HCT116 (cell line): ENCODE data around the gene MTMR12. TPM values are rescaled to one million over a fixed set of nuclear protein-coding genes. Genes with fewer than 3 reads are reported as not detected.

Experiments
- ATAC-seq: fragments of 200-7000 bp; cut with Tn5 transposase; 2 replicates; pipeline ENCODE4 v1.9.1; 2020; ENCODE audit warnings: mild to moderate bottlenecking, moderate library complexity
- BruUV-seq: library from RNA; stranded (reverse); fragments of 400-500 nt; replicated peaks from 2 replicates; lab custom pipeline; 2021; lab: Mats Ljungman, UMichigan
- CTCF ChIA-PET: fragments of 300-600 bp; sonication (Branson Sonifier 250); formaldehyde crosslinking; loops from one replicate; lab custom pipeline; 2021; ENCODE audit warnings: antibody characterized with exemption; lab: Charles Lee
- POLR2A ChIA-PET: fragments of 300-600, 350-600 bp; sonication (Branson Sonifier 250); formaldehyde crosslinking; loops from one replicate; lab custom pipeline; 2021; ENCODE audit warnings: antibody characterized with exemption; lab: Charles Lee
- RAD21 ChIA-PET, 2 experiments: fragments of 300-600 bp; sonication (Branson Sonifier 250); formaldehyde crosslinking; loops; one replicate each; lab custom pipeline; 2023; ENCODE audit warnings: low total read pairs in 2 of 2; ENCODE audit not compliant: uncharacterized antibody in 2 of 2, unreplicated experiment in 2 of 2, low non-redundant PET in 1 of 2; lab: Charles Lee
- DNase-seq: peaks from one replicate; pipeline ENCODE4 v3.0.0-alpha.2; 2010; ENCODE audit warnings: low read depth, low spot score
- H2AFZ ChIP-seq: fragments of 200-600 bp; shearing (Covaris generic), sonication (generic); 2 replicates; pipeline ENCODE4 v1.6.1; 2017; ENCODE audit warnings: low read depth, mixed run types, mixed read lengths, antibody characterized with exemption, low read length; ENCODE audit not compliant: poor library complexity, severe bottlenecking
- H3K27ac ChIP-seq: 2 replicates; pipeline ENCODE4 v1.5.1; 2012; ENCODE audit warnings: low read depth, low read length
- H3K27me3 ChIP-seq: fragments of 200-600 bp; sonication (generic); 2 replicates; pipeline ENCODE4 v1.6.1; 2016; ENCODE audit warnings: mixed run types, low read length, mixed read lengths; ENCODE audit not compliant: insufficient read depth
- H3K36me3 ChIP-seq, 2 experiments: fragments of 200-500 bp in 1 of 2; fragments of 200-600 bp in 1 of 2; sonication (Bioruptor generic) in 1 of 2; sonication (generic) in 1 of 2; 2 replicates each; pipeline versions ENCODE4 v1.5.1 to v1.6.1; 2014 to 2016; ENCODE audit warnings: low read length in 2 of 2, inconsistent platforms in 1 of 2, mixed read lengths in 1 of 2, mixed run types in 1 of 2; ENCODE audit not compliant: insufficient read depth in 2 of 2, control insufficient read depth in 1 of 2
- H3K4me1 ChIP-seq, 2 experiments: fragments of 200-600 bp in 1 of 2; sonication (generic) in 1 of 2; 2 replicates each; pipeline versions ENCODE4 v1.5.1 to v1.6.1; 2012 to 2017; ENCODE audit warnings: low read length in 2 of 2, inconsistent platforms in 1 of 2, mild to moderate bottlenecking in 1 of 2, mixed read lengths in 1 of 2, mixed run types in 1 of 2, moderate library complexity in 1 of 2; ENCODE audit not compliant: insufficient read depth in 2 of 2, control insufficient read depth in 1 of 2
- H3K4me2 ChIP-seq: fragments of 200-600 bp; sonication (generic); 2 replicates; pipeline ENCODE4 v1.6.1; 2017; ENCODE audit warnings: mixed run types, low read length, mixed read lengths
- H3K4me3 ChIP-seq, 2 experiments: fragments of 200-600 bp in 1 of 2; sonication (generic) in 1 of 2; replicated peaks in 1 of 2; 2 replicates each; pipeline ENCODE4 v1.5.1; 2011 to 2016; ENCODE audit warnings: low read length in 2 of 2, control low read depth in 1 of 2, low read depth in 1 of 2, mild to moderate bottlenecking in 1 of 2, mixed read lengths in 1 of 2, mixed run types in 1 of 2
- H3K79me2 ChIP-seq: fragments of 200-600 bp; sonication (generic); 2 replicates; pipeline ENCODE4 v1.6.1; 2017; ENCODE audit warnings: mild to moderate bottlenecking, mixed run types, low read length, moderate library complexity, mixed read lengths; ENCODE audit not compliant: insufficient read depth
- H3K9ac ChIP-seq: fragments of 200-600 bp; sonication (generic); 2 replicates; pipeline ENCODE4 v1.6.1; 2016; ENCODE audit warnings: low read length, mixed read lengths
- H3K9me2 ChIP-seq: fragments of 200-600 bp; sonication (generic), shearing (Covaris generic); 2 replicates; pipeline ENCODE4 v1.6.1; 2017; ENCODE audit warnings: mixed run types, mild to moderate bottlenecking, moderate library complexity; ENCODE audit not compliant: insufficient read depth
- H3K9me3 ChIP-seq, 2 experiments: fragments of 200-500 bp in 1 of 2; fragments of 200-600 bp in 1 of 2; sonication (Bioruptor generic) in 1 of 2; sonication (generic) in 1 of 2; 2 replicates each; pipeline ENCODE4 v1.6.1; 2014 to 2017; ENCODE audit warnings: low read length in 2 of 2, mixed read lengths in 2 of 2, inconsistent platforms in 1 of 2, low read depth in 1 of 2, mild to moderate bottlenecking in 1 of 2, mixed run types in 1 of 2, moderate library complexity in 1 of 2; ENCODE audit not compliant: control insufficient read depth in 1 of 2, insufficient read depth in 1 of 2
- H4K20me1 ChIP-seq: fragments of 200-600 bp; sonication (generic), shearing (Covaris generic); 2 replicates; pipeline ENCODE4 v1.6.1; 2017; ENCODE audit warnings: mixed run types, mild to moderate bottlenecking, moderate library complexity; ENCODE audit not compliant: insufficient read depth
- CBX3 ChIP-seq: IDR thresholded peaks from 2 replicates; pipeline ENCODE4 v1.6.1; 2012; ENCODE audit warnings: low read depth
- ELF1 ChIP-seq: IDR thresholded peaks from 2 replicates; pipeline ENCODE4 v1.6.1; 2012; ENCODE audit warnings: low read depth, borderline replicate concordance
- MAX ChIP-seq: IDR thresholded peaks from 2 replicates; pipeline ENCODE4 v1.6.1; 2012
- POLR2A ChIP-seq: IDR thresholded peaks from 2 replicates; pipeline ENCODE4 v1.7.0; 2011; ENCODE audit warnings: borderline replicate concordance; ENCODE audit not compliant: insufficient read depth, insufficient read length; ENCODE audit errors: extremely low read depth
- POLR2AphosphoS5 ChIP-seq: IDR thresholded peaks from 2 replicates; pipeline ENCODE4 v1.6.1; 2011; ENCODE audit warnings: mild to moderate bottlenecking, low read depth, low read length, moderate library complexity
- REST ChIP-seq: IDR thresholded peaks from 2 replicates; pipeline ENCODE4 v1.6.1; 2012; ENCODE audit warnings: low read depth
- SRF ChIP-seq: IDR thresholded peaks from 2 replicates; pipeline ENCODE4 v1.6.1; 2012; ENCODE audit warnings: low read depth
- ZFX ChIP-seq: fragments of 450-650 bp; IDR thresholded peaks from 2 replicates; pipeline ENCODE4 v1.6.1; 2017
- intact Hi-C: fragments of 100-400 bp; cut with micrococcal nuclease; formaldehyde crosslinking; loops from 2 replicates; pipeline ENCODE4 v1.10.0; 2022
- total RNA-seq: library from RNA; stranded (reverse); gene quantifications from one replicate; pipeline ENCODE4 v1.2.1, GENCODE V29; 2021; ENCODE audit not compliant: unreplicated experiment

The MTMR12 gene
- total RNA-seq, 1 experiment from 2014 or later, result 27.3 TPM

DNA sequence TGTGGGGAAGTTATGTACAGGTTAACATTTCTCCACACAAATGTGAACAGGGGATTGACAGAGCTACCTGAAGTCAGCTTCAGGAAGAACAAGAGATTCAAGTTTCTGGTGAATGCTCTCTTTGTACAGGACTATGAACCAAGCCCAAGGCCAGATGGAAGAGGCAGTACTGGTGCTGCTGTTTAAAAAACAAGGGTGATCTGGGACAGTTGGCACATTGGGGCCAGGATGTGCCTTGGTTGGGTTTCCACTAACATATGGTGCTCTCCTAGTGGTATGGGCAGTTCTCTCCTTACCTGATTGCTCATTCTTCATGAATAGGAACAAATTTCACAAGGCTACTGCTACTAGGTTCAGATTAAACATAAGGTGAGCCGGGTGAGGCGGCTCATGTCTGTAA is 40.0 kb downstream of the MTMR12 start:
- Histone ChIP-seq H3K4me3 (no peak overlapping the region), H3K9ac (no peak overlapping the region), H3K79me2 (no peaks in the 10 kb centered on the region), H3K4me1 (no peaks in the 10 kb centered on the region), H3K36me3 (peaks cover 11% of the 10 kb centered on the region in 2 experiments; a peak in 3 of 4 replicates), H3K9me3 (no peaks in the 10 kb centered on the region), H3K4me2 (no peak overlapping the region), H3K27ac (no peak overlapping the region), H4K20me1 (no peaks in the 10 kb centered on the region), H2AFZ (no peak overlapping the region), H3K9me2 (no peaks in the 10 kb centered on the region), H3K27me3 (no peaks in the 10 kb centered on the region)
- ATAC-seq, result no peak
- TF ChIP-seq REST (no peak), ZFX (no peak), ELF1 (no peak), CBX3 (no peak), POLR2A (no peak), MAX (no peak), POLR2AphosphoS5 (no peak), SRF (no peak)
- ChIA-PET POLR2A (no interaction called here), CTCF (no interaction called here), RAD21 (no interaction called here)
- intact Hi-C loops, result no loop called here
- BruUV-seq, result TSS peak; percentile 24
- no peak for DNase-seq
